ENCODE results near the gene SMG9.

The SMG9 gene

GRCh38 chr19:43754503-43755255 is at the start of gene SMG9:
Gene SMG9, minus strand, starts transcription at chr19:43754962. Its CDS starts 4,221 bp downstream, at chr19:43750741.
- DNase-seq (ENCODE audit: extremely low spot score, insufficient read length, low read depth) = peak; percentile 76
- peak; percentile 95 for FAIRE-seq

- FAIRE-seq = no peak
- no peak for DNase-seq (ENCODE audit: extremely low spot score, insufficient read length, low read depth)
Measured at GRCh38 chr19:43804432-43804831, 49.7 kb upstream of the SMG9 start.

GRCh38 chr19:43802216-43802951 is 47.6 kb upstream of the SMG9 start, which contains the start of gene LYPD5:
Gene LYPD5, minus strand, starts transcription at chr19:43802447. Its CDS starts 67 bp downstream, at chr19:43802380.
- FAIRE-seq (no peak), DNase-seq (ENCODE audit: extremely low spot score, insufficient read length, low read depth) (no peak)

GRCh38 chr19:43799502-43800142 is 44.9 kb upstream of the SMG9 start:
- no peak for DNase-seq (ENCODE audit: extremely low spot score, insufficient read length, low read depth)
- no peak for FAIRE-seq

GRCh38 chr19:43798546-43799409 is 44.0 kb upstream of the SMG9 start:
- FAIRE-seq (no peak), DNase-seq (ENCODE audit: extremely low spot score, insufficient read length, low read depth) (no peak)

GRCh38 chr19:43798026-43798545 is 43.3 kb upstream of the SMG9 start:
- no peak for FAIRE-seq
- DNase-seq (ENCODE audit: extremely low spot score, insufficient read length, low read depth) = no peak

- no peak for FAIRE-seq
- DNase-seq (ENCODE audit: extremely low spot score, insufficient read length, low read depth) = no peak
Measured at GRCh38 chr19:43797556-43797955, 42.8 kb upstream of the SMG9 start.

GRCh38 chr19:43797118-43797517 is 42.4 kb upstream of the SMG9 start:
- no peak for DNase-seq (ENCODE audit: extremely low spot score, insufficient read length, low read depth)
- FAIRE-seq = no peak

- peak; percentile 64 for FAIRE-seq
- DNase-seq (ENCODE audit: extremely low spot score, insufficient read length, low read depth) = no peak
Measured at GRCh38 chr19:43790587-43790986, 35.8 kb upstream of the SMG9 start.

- FAIRE-seq (peak; percentile 54), DNase-seq (ENCODE audit: extremely low spot score, insufficient read length, low read depth) (no peak)
Measured at GRCh38 chr19:43789029-43789428, 34.3 kb upstream of the SMG9 start.

GRCh38 chr19:43786665-43787064 is 31.9 kb upstream of the SMG9 start:
- no peak for DNase-seq (ENCODE audit: extremely low spot score, insufficient read length, low read depth)
- no peak for FAIRE-seq

GRCh38 chr19:43784981-43785808 is 30.4 kb upstream of the SMG9 start:
- DNase-seq (ENCODE audit: extremely low spot score, insufficient read length, low read depth) (no peak), FAIRE-seq (peak; percentile 66)

GRCh38 chr19:43784241-43784980 is 29.6 kb upstream of the SMG9 start:
- FAIRE-seq (peak; percentile 76), DNase-seq (ENCODE audit: extremely low spot score, insufficient read length, low read depth) (no peak)

- FAIRE-seq (no peak), DNase-seq (ENCODE audit: extremely low spot score, insufficient read length, low read depth) (no peak)
Measured at GRCh38 chr19:43783636-43784035, 28.9 kb upstream of the SMG9 start.

GRCh38 chr19:43782689-43783231 is 28.0 kb upstream of the SMG9 start:
- FAIRE-seq (no peak), DNase-seq (ENCODE audit: extremely low spot score, insufficient read length, low read depth) (no peak)

- DNase-seq (ENCODE audit: extremely low spot score, insufficient read length, low read depth) (no peak), FAIRE-seq (no peak)
Measured at GRCh38 chr19:43782311-43782660, 27.5 kb upstream of the SMG9 start.

- DNase-seq (ENCODE audit: extremely low spot score, insufficient read length, low read depth) = no peak
- no peak for FAIRE-seq
Measured at GRCh38 chr19:43781630-43782310, 27.0 kb upstream of the SMG9 start.

All from GM18507 (cell line).